PFSK-1 (cell line): ENCODE results near the gene PLXNA3.

Source experiments
- FOXP2 ChIP-seq: optimal IDR thresholded peaks from 2 replicates; pipeline ENCODE3; 2011; ENCODE audit warnings: borderline replicate concordance, control low read depth, inconsistent platforms; ENCODE audit not compliant: insufficient read depth; ENCODE audit errors: extremely low read length, extremely low read depth
- POLR2AphosphoS5 ChIP-seq: IDR thresholded peaks from 2 replicates; pipeline ENCODE4 v1.6.1; 2012; ENCODE audit warnings: low read depth, mild to moderate bottlenecking, control low read depth, low read length, moderate library complexity
- SIN3A ChIP-seq: IDR thresholded peaks from 2 replicates; pipeline ENCODE4 v1.6.1; 2012; ENCODE audit warnings: mild to moderate bottlenecking, low read length, moderate library complexity, borderline replicate concordance; ENCODE audit not compliant: insufficient read depth
- TAF1 ChIP-seq: IDR thresholded peaks from 2 replicates; pipeline ENCODE4 v1.6.1; 2012; ENCODE audit warnings: low read length, control low read depth, borderline replicate concordance; ENCODE audit not compliant: insufficient read depth
- TF ChIP-seq, protein P1 (sequence below), 2 experiments: IDR thresholded peaks; 2 replicates each; pipeline versions ENCODE4 v1.6.1 to v1.8.0; 2011 to 2012; ENCODE audit warnings: low read depth in 2 of 2, low read length in 2 of 2, control low read depth in 1 of 2, inconsistent platforms in 1 of 2, mild to moderate bottlenecking in 1 of 2, moderate library complexity in 1 of 2; ENCODE audit not compliant: insufficient read depth in 1 of 2

Gene PLXNA3

DNA sequence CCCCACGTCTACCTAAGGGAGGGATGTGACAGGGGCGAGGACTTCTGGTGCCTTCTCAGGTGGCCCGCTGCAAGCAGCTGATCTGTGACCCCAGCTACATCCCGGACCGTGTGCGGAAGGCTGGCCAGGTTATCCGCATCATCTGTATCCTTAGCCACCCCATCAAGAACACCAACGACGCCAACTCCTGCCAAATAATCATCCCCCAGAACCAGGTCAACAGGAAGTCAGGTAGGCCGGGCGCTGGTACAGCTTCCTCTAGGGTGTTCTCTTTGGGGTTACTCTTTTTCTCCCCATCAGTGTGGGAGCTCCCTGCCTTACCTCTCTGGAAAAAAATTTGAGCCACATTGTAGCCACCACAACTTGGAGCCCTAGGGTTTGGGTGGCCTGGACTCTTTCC lies 16.5 kb upstream of the PLXNA3 start:
- TF ChIP-seq POLR2AphosphoS5 (no peak), FOXP2 (no peak), SIN3A (no peak), TAF1 (no peak)
- TF ChIP-seq, protein P1, sequence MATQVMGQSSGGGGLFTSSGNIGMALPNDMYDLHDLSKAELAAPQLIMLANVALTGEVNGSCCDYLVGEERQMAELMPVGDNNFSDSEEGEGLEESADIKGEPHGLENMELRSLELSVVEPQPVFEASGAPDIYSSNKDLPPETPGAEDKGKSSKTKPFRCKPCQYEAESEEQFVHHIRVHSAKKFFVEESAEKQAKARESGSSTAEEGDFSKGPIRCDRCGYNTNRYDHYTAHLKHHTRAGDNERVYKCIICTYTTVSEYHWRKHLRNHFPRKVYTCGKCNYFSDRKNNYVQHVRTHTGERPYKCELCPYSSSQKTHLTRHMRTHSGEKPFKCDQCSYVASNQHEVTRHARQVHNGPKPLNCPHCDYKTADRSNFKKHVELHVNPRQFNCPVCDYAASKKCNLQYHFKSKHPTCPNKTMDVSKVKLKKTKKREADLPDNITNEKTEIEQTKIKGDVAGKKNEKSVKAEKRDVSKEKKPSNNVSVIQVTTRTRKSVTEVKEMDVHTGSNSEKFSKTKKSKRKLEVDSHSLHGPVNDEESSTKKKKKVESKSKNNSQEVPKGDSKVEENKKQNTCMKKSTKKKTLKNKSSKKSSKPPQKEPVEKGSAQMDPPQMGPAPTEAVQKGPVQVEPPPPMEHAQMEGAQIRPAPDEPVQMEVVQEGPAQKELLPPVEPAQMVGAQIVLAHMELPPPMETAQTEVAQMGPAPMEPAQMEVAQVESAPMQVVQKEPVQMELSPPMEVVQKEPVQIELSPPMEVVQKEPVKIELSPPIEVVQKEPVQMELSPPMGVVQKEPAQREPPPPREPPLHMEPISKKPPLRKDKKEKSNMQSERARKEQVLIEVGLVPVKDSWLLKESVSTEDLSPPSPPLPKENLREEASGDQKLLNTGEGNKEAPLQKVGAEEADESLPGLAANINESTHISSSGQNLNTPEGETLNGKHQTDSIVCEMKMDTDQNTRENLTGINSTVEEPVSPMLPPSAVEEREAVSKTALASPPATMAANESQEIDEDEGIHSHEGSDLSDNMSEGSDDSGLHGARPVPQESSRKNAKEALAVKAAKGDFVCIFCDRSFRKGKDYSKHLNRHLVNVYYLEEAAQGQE (IDR thresholded peaks at IDR 0.05; ENCODE audit: insufficient read depth in 1 of 2, low read depth in 2 of 2, low read length in 2 of 2), result no peak

DNA sequence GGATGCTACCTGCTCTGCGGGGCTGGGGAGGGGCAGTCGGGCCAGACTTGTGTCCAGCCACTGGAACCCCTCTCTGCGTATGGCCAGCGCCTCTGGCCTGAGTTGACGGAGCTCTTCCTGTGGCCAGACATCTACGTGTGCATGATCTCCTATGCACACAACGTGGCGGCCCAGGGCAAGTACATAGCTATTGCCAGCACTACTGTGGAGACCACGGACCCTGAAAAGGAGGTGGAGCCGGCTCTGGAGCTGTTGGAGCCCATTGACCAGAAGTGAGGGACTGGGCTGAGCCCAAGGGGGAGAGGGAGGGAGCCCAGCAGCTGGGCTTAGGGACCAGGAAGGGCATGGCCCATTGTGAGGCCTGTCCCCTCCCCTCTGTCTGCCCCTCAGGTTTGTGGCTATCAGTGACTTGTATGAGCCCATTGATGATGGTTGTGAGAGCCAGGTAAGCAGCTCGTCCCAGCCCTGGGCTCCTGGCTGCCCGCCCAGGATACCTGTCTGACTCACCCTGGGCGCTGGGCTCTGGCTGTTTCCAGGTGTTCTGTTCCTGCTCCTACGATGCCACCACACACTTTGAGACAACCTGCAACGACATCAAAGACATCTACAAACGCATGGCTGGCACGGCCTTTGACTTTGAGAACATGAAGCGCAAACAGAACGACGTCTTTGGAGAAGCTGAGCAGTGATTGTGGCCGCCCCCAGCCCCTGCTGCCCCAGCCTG lies 15.9 kb upstream of the PLXNA3 start:
- TF ChIP-seq, protein P1 (IDR thresholded peaks at IDR 0.05; ENCODE audit: insufficient read depth in 1 of 2, low read depth in 2 of 2, low read length in 2 of 2), result no peak
- TF ChIP-seq TAF1 (no peak), POLR2AphosphoS5 (no peak), SIN3A (no peak), FOXP2 (no peak)

DNA sequence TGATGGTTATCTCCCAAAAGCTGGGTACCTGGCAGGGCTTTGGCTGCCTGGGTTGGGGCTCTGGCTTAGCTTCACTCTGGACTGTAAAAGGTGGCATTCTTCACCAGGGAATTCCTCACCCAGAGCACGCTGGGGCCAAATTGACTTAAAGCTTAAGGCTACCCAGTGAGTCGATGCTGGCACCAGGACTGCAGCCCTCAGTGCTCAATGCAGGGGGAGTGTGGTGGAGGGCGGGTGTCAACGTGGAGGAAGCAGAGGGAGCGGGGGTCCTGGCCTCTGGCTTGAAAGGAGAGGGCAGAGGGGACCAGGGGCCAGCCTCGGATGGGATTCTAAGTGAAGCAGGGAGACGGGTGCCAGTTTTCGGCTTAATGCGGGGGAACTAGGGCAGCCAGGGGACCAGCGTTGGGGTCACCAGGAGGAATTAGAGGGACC lies 14.6 kb upstream of the PLXNA3 start:
- TF ChIP-seq SIN3A, result no peak
- TF ChIP-seq, protein P1 (IDR thresholded peaks at IDR 0.05; ENCODE audit: insufficient read depth in 1 of 2, low read depth in 2 of 2, low read length in 2 of 2), result no peak
- TF ChIP-seq FOXP2, result no peak
- TF ChIP-seq TAF1, result no peak
- no peak; the same call in 1 of the 2 replicates for TF ChIP-seq POLR2AphosphoS5

DNA sequence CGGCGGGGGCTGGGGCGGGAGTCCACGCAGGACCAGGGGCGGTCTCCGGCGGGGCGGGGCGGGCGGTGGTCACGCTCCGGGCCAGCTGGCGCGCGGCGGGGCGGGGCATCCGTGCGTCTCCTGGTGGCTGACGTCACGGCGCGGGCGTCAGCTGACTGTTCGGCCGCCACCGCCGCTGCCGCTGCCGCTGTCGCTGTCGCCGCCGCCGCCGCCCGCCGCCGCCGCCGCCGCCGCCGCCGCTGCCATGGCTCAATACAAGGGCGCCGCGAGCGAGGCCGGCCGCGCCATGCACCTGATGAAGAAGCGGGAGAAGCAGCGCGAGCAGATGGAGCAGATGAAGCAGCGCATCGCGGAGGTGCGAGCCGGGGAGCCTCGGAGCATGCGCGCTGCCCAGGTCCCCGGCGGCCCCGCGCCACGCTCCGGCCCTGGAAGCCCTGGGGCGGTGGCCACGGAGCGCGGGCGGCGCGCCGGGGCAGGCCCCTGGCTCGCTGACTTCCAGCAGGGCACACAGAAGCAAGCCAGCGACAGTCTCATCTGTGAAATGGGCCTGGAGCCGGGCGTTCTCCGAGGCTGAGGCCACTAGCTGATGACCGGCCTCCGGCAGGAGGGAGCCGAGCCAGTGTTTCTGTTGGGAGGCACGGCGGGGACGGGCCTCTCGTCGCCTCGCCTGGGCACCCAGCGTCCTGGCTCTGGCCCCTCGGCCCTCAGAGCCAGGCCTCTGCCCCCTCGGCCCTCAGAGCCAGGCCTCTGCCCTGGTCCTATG lies 13.9 kb upstream of the PLXNA3 start, which contains the start of gene FAM50A:
TSS of gene FAM50A (plus strand) at position 150 of the 763 bp plus-strand sequence. CDS start at position 245, 95 bp downstream.
- TF ChIP-seq TAF1 (no peak), FOXP2 (no peak), POLR2AphosphoS5 (no peak), SIN3A (no peak)
- TF ChIP-seq, protein P1 (IDR thresholded peaks at IDR 0.05; ENCODE audit: insufficient read depth in 1 of 2, low read depth in 2 of 2, low read length in 2 of 2), result no peak
